HG02938 (cell line): Measurements from ENCODE around the gene CFAP97.
"Not testable (repeated sequence)": the region's sequence is repeated elsewhere in the genome, so short reads cannot be mapped to it uniquely, and the experiment has no call there.

Experiments
- ATAC-seq: cut with Tn5 transposase; IDR thresholded peaks from one replicate; pipeline ENCODE4 v1.9.1; 2021; ENCODE audit warnings: mild to moderate bottlenecking, moderate library complexity; ENCODE audit not compliant: unreplicated experiment

The CFAP97 gene

GRCh38 chr4:185201977-185202962 lies 1.5 kb downstream of the CFAP97 start:
- no peak for ATAC-seq

- ATAC-seq, result not testable (repeated sequence)
These were observed 5.6 kb downstream of the CFAP97 start for GRCh38 chr4:185198189-185198588.

- ATAC-seq, result no peak
These were observed 7.4 kb downstream of the CFAP97 start for GRCh38 chr4:185196437-185196836.

- ATAC-seq, result no peak
These were observed 8.6 kb downstream of the CFAP97 start for GRCh38 chr4:185194924-185195888.

GRCh38 chr4:185192059-185192458 lies 11.7 kb downstream of the CFAP97 start:
- peak; percentile 96 for ATAC-seq

GRCh38 chr4:185190306-185190856 lies 13.4 kb downstream of the CFAP97 start:
- ATAC-seq, result no peak

GRCh38 chr4:185189606-185190305 lies 14.0 kb downstream of the CFAP97 start:
- no peak for ATAC-seq

GRCh38 chr4:185186769-185187168 lies 17.0 kb downstream of the CFAP97 start:
- ATAC-seq, result no peak

- ATAC-seq, result no peak
These were observed 20.0 kb downstream of the CFAP97 start for GRCh38 chr4:185183622-185184281.

GRCh38 chr4:185182239-185182638 lies 21.6 kb downstream of the CFAP97 start:
- no peak for ATAC-seq

- ATAC-seq, result no peak
These were observed 24.3 kb downstream of the CFAP97 start for GRCh38 chr4:185179488-185179887.

GRCh38 chr4:185171373-185172071 lies 32.3 kb downstream of the CFAP97 start:
- ATAC-seq, result peak; percentile 92

- no peak for ATAC-seq
These were observed 36.6 kb downstream of the CFAP97 start for GRCh38 chr4:185167234-185167633.

- ATAC-seq, result peak; percentile 91
These were observed 38.2 kb downstream of the CFAP97 start for GRCh38 chr4:185165605-185166063.

- ATAC-seq, result no peak
These were observed 52.5 kb downstream of the CFAP97 start for GRCh38 chr4:185151296-185151695.

GRCh38 chr4:185149392-185149791 lies 54.4 kb downstream of the CFAP97 start:
- ATAC-seq, result no peak

- no peak for ATAC-seq
These were observed 58.2 kb downstream of the CFAP97 start for GRCh38 chr4:185145572-185145971.

- ATAC-seq, result no peak
These were observed 59.1 kb downstream of the CFAP97 start for GRCh38 chr4:185144601-185145240.

- ATAC-seq, result peak; percentile 27
These were observed 60.2 kb downstream of the CFAP97 start for GRCh38 chr4:185143601-185143969.
